Ovary (tissue), 9 donors: Measurements from ENCODE around the gene OGA. TPM values are rescaled to one million over a fixed set of nuclear protein-coding genes. Genes with fewer than 3 reads are reported as not detected.

Experiments used
- DNase-seq, 5 donors: peaks; one replicate each; pipeline ENCODE4 v3.0.0-alpha.2; 2019 to 2020
- H3K27ac ChIP-seq, 2 donors: fragments of 200-600 bp; one replicate each; pipeline versions ENCODE4 v1.5.1 to v1.8.0; 2019 to 2022
- H3K27me3 ChIP-seq: fragments of 200-600 bp; one replicate; pipeline ENCODE4 v1.8.0; 2022
- H3K36me3 ChIP-seq: fragments of 200-600 bp; sonication (generic); one replicate; pipeline ENCODE4 v1.5.1; 2019
- H3K4me1 ChIP-seq: one replicate; pipeline ENCODE4 v1.8.1; 2013; ENCODE audit warnings: mild to moderate bottlenecking, moderate library complexity; ENCODE audit not compliant: insufficient read depth
- H3K4me3 ChIP-seq: fragments of 200-600 bp; sonication (generic); one replicate; pipeline ENCODE4 v1.5.1; 2017
- H3K9me3 ChIP-seq, 2 donors: fragments of 200-600 bp in 1 of 2; sonication (generic) in 1 of 2; one replicate each; pipeline versions ENCODE4 v1.5.1 to v1.8.1; 2013 to 2019; ENCODE audit warnings: mild to moderate bottlenecking in 1 of 2, moderate library complexity in 1 of 2
- EP300 ChIP-seq: sonication (generic); formaldehyde crosslinking; IDR thresholded peaks from one replicate; pipeline ENCODE4 v1.6.1; 2017; ENCODE audit warnings: antibody characterized with exemption
- POLR2A ChIP-seq: fragments of 450-650 bp; IDR thresholded peaks from one replicate; pipeline ENCODE4 v1.6.1; 2017; ENCODE audit warnings: antibody characterized with exemption, mild to moderate bottlenecking, moderate library complexity
- WGBS, 3 donors: extraction: QIAGEN DNeasy Blood & Tissue Kit in 1 of 3; methylation state at CpG; one replicate each; pipeline versions ENCODE4 v1.1.5 to v1.1.7; 2013 to 2017; 5-methylcytosine and 5-hydroxymethylcytosine counted together
- intact Hi-C, 4 donors: fragments of 100-400 bp; cut with DNase I; formaldehyde crosslinking; loops; one replicate each; pipeline versions ENCODE4 v1.11.0 to v1.15.1; 2022 to 2023
- polyA plus RNA-seq, 2 donors: library from polyadenylated mRNA; stranded (reverse); fragments of 200-250 nt in 1 of 2; fragments of 350-450 nt in 1 of 2; fragmentation: Illumina TruSeq in 1 of 2; extraction: RNeasy Lipid Tissue Mini Kit (QIAGEN cat#74804) in 1 of 2; gene quantifications; one replicate each; pipeline ENCODE4 v1.2.3, GENCODE V29; 2013 to 2014
- total RNA-seq, 7 donors: library from RNA; depleted of rRNA in 2 of 7; stranded (reverse); fragments of >200 nt in 2 of 7; fragmentation: NEBNext Ultra II Directional in 3 of 7; extraction: Animal tissue kit (Norgen Biotek cat#: 25700) in 3 of 7; gene quantifications; one replicate each; pipeline versions ENCODE4 v1.1.0 to v1.2.4, GENCODE V29; 2016 to 2023
- TF ChIP-seq, protein P1 (sequence below), 3 donors: fragments of 450-650 bp in 2 of 3; fragments of 200-600 bp in 1 of 3; IDR thresholded peaks; one replicate each; pipeline versions ENCODE4 v1.5.1 to v1.8.0; 2016 to 2022; ENCODE audit warnings: antibody characterized with exemption in 3 of 3, mild to moderate bottlenecking in 1 of 3
- donor health status: DM: no; HTN: no; CAD: no; lungs with moderate emphysema.
- donor health status: DM: no; HTN: no; CAD: no.
- donor health status: Bipolar disorder and iron deficiency.
- donor health status: DM: yes; HTN: yes; CAD: no.
- donor health status: DM: no; HTN: no; CAD: no.
- donor health status: DM: yes; HTN: yes; CAD: no.

OGA gene
- total and polyA plus RNA-seq, 9 donors = 58.9 to 134 (median 102) TPM

DNA sequence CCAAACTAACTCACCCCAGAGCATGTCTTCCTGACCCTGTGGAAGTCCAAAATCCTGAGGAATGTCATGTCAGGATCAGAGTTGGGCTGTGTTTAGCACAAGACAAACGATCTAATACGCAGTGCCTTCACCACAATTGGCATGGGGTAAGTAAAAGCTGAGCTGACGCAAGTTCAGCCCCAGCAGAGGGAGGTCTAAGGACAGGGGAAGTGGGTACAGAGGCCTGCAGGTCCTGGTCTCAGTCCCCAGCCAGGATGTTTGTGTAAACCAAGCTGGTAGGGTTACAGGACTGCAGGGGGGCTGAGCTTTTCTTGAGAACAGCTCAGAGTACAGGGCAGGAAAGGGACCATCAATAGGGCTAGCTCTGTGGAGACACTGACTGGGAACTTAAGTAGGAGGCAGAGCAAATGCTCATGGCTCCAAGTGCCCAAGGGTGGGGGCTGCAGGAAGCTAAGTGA is 30.7 kb upstream of the OGA start:
- no peak for DNase-seq
- no peaks in the 10 kb centered on the region for H3K36me3 ChIP-seq
- H3K4me1 ChIP-seq = no peaks in the 10 kb centered on the region
- H3K27me3 ChIP-seq = no peaks in the 10 kb centered on the region
- intact Hi-C loops = loop anchor here in 2 of 4 donors (10.0 kb wide), 1 partner anchor 156 kb away; no protein-coding TSS in a partner anchor
- no peak overlapping the region for H3K4me3 ChIP-seq
- TF ChIP-seq POLR2A (no peak), EP300 (no peak)
- TF ChIP-seq, protein P1, sequence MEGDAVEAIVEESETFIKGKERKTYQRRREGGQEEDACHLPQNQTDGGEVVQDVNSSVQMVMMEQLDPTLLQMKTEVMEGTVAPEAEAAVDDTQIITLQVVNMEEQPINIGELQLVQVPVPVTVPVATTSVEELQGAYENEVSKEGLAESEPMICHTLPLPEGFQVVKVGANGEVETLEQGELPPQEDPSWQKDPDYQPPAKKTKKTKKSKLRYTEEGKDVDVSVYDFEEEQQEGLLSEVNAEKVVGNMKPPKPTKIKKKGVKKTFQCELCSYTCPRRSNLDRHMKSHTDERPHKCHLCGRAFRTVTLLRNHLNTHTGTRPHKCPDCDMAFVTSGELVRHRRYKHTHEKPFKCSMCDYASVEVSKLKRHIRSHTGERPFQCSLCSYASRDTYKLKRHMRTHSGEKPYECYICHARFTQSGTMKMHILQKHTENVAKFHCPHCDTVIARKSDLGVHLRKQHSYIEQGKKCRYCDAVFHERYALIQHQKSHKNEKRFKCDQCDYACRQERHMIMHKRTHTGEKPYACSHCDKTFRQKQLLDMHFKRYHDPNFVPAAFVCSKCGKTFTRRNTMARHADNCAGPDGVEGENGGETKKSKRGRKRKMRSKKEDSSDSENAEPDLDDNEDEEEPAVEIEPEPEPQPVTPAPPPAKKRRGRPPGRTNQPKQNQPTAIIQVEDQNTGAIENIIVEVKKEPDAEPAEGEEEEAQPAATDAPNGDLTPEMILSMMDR (IDR thresholded peaks at IDR 0.05) = no peak
- no peaks in the 10 kb centered on the region for H3K9me3 ChIP-seq
- no peak overlapping the region for H3K27ac ChIP-seq
- 76 to 81% (median 79%) methylated on average over 3 of the region's 3 CpGs for WGBS, 3 donors

DNA sequence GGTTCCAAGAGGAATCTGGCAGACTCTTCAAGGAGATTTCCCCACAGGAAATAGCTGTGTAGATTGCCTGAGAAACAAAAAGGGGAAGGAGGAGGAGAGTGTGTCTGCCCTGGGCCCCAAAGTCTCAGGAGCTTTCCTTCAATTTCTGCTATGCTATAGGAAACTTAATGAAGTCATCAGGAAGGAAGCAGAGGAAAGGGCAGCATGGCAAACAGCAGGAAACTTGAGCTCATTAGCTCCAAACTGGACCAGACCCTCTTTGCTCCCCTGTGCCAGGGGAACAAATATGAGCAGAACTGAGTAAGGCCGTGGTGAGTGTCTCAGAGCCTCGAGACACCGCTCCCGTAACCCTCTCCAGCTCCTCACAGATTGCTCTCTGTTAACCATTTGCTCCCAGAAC is 30.2 kb upstream of the OGA start:
- Histone ChIP-seq H3K4me1 (peaks cover 2% of the 10 kb centered on the region), H3K27me3 (no peaks in the 10 kb centered on the region), H3K9me3 (no peaks in the 10 kb centered on the region), H3K27ac (no peak overlapping the region), H3K4me3 (no peak overlapping the region), H3K36me3 (no peaks in the 10 kb centered on the region)
- TF ChIP-seq POLR2A (no peak), EP300 (no peak)
- TF ChIP-seq, protein P1 (IDR thresholded peaks at IDR 0.05) = no peak
- WGBS, 3 donors = 63 to 73% (median 72%) methylated on average over 4 of the region's 4 CpGs
- no peak for DNase-seq
- intact Hi-C loops = loop anchor here in 2 of 4 donors (10.0 kb wide), 1 partner anchor 156 kb away; no protein-coding TSS in a partner anchor

DNA sequence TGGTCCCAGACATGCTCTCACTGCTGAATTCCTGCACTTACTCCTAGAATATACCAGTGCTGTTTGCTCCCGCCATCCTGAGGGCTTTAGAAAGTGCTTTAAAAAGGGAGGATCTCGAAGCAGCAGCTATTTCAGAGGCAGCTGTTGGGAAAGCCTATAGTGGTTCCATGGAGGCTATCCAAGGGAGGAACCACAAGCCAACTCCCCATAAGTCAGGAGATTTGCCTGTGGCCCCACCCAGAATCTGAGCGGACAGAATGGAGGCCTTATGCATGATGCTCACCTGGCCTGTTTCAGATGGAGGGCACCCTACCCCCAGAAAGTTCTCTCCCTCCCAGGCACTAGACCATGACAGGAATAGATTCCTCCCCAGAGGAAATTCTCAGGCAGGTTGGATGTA is 27.6 kb upstream of the OGA start:
- intact Hi-C loops = loop anchor here in 3 of 4 donors (1.0 to 10.0 kb wide), 2 partner anchors 10 to 159 kb away; no protein-coding TSS in a partner anchor
- Histone ChIP-seq H3K27ac (no peak overlapping the region), H3K4me1 (peaks cover 3% of the 10 kb centered on the region), H3K27me3 (no peaks in the 10 kb centered on the region), H3K9me3 (no peaks in the 10 kb centered on the region), H3K4me3 (no peak overlapping the region), H3K36me3 (no peaks in the 10 kb centered on the region)
- no peak for DNase-seq
- TF ChIP-seq EP300 = no peak
- TF ChIP-seq POLR2A = no peak
- TF ChIP-seq, protein P1 (IDR thresholded peaks at IDR 0.05) = no peak
- WGBS, 3 donors = 84 to 91% (median 90%) methylated on average over 3 of the region's 3 CpGs

DNA sequence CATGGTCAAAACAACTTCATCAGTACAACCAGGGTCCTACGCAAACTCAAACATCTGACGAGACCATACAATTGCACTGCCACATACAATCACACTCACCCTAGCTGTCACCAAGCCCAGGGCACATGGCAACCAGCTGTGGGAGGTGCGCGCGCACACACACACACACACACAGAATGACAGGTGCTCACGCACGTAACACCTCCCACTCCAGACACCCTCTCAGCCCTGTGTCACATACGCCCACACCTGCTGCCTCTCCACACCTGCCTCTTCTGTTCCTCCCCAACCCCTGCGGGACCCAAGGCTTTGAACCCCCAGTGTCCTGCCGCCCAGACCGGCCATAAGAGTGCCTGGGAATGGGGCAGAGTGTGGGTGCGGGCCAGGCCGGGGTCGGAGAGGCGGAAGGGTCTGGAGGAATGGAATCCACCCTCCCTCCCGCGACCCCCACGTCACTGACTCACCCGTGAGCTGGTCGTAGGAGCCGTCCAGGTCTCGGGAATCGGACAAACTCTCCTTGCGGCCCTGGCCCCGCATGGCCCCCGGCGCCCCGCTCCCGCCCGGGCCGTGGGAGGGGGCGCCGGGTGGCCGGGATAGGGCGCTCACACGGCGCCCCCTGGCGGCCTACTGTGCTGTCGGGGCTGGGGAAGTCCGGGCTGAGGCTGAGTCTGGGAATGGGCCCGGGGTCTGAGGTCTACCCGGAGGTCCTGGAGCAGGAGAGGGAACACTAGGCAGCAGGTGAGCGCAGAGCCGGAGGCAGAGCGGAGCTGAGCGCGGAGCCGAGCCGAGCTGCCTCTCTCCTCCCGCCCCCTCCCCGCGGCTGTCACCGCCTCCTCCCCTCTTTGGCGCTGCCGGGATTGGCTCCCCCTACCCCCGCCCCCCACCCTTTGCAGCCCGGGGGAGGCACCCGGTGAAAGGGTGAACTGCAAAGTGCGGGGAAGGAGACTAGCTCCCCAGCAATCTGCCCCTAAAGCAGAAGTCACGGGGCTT is 25.1 kb upstream of the OGA start, which contains the start of gene KCNIP2:
TSS of gene KCNIP2 (minus strand) at position 769 of the 990 bp plus-strand sequence. CDS start at position 537, 232 bp downstream.
- intact Hi-C loops = loop anchor here in 3 of 4 donors (5.0 to 10.0 kb wide), 2 partner anchors 161 to 169 kb away; no protein-coding TSS in a partner anchor
- no peak for DNase-seq
- H3K27me3 ChIP-seq = no peaks in the 10 kb centered on the region
- no peaks in the 10 kb centered on the region for H3K36me3 ChIP-seq
- H3K9me3 ChIP-seq = no peaks in the 10 kb centered on the region
- no peak for TF ChIP-seq POLR2A
- TF ChIP-seq, protein P1 (IDR thresholded peaks at IDR 0.05) = no peak
- no peak for TF ChIP-seq EP300
- WGBS, 3 donors = 28 to 33% (median 30%) methylated on average over 51 to 60 of the region's 60 CpGs
- H3K4me1 ChIP-seq = peaks cover 8% of the 10 kb centered on the region
- no peak within 1 kb of the TSS for H3K4me3 ChIP-seq
- H3K27ac ChIP-seq = no peak within 1 kb of the TSS
